Measurements from ENCODE around the gene NCOR1.

DNA sequence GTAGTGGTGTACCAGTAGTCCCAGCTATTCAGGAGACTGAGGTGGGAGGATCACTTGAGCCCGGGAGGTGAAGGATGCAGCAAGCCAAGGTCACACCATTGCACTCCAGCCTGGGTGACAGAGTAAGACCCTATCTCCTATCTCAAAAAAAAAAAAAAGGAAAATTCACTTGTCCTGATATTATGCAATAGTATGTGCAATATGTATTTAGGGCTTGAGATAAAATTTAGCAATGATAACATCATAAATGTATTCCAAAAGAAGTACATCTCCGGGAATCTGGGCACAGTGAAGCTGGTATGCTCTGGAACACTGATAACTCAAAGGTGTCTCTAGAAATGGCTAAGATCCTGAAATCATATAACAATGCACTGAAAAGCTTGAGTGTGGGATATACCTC, 74.5 kb downstream of the NCOR1 start:
- TF ChIP-seq, protein P1, sequence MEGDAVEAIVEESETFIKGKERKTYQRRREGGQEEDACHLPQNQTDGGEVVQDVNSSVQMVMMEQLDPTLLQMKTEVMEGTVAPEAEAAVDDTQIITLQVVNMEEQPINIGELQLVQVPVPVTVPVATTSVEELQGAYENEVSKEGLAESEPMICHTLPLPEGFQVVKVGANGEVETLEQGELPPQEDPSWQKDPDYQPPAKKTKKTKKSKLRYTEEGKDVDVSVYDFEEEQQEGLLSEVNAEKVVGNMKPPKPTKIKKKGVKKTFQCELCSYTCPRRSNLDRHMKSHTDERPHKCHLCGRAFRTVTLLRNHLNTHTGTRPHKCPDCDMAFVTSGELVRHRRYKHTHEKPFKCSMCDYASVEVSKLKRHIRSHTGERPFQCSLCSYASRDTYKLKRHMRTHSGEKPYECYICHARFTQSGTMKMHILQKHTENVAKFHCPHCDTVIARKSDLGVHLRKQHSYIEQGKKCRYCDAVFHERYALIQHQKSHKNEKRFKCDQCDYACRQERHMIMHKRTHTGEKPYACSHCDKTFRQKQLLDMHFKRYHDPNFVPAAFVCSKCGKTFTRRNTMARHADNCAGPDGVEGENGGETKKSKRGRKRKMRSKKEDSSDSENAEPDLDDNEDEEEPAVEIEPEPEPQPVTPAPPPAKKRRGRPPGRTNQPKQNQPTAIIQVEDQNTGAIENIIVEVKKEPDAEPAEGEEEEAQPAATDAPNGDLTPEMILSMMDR (IDR thresholded peaks at IDR 0.05), result no peak
- no peak for TF ChIP-seq POLR2A (IDR thresholded peaks at IDR 0.05)
